DMS114 treated with DMSO at 0.1 percent for 48 hours (cell line): ENCODE data around the gene GALR3.

Experiments used
- DNase-seq: peaks from one replicate; lab custom pipeline; 2025; ENCODE audit not compliant: unreplicated experiment; lab: John Stamatoyannopoulos, UW

GALR3 gene

DNA sequence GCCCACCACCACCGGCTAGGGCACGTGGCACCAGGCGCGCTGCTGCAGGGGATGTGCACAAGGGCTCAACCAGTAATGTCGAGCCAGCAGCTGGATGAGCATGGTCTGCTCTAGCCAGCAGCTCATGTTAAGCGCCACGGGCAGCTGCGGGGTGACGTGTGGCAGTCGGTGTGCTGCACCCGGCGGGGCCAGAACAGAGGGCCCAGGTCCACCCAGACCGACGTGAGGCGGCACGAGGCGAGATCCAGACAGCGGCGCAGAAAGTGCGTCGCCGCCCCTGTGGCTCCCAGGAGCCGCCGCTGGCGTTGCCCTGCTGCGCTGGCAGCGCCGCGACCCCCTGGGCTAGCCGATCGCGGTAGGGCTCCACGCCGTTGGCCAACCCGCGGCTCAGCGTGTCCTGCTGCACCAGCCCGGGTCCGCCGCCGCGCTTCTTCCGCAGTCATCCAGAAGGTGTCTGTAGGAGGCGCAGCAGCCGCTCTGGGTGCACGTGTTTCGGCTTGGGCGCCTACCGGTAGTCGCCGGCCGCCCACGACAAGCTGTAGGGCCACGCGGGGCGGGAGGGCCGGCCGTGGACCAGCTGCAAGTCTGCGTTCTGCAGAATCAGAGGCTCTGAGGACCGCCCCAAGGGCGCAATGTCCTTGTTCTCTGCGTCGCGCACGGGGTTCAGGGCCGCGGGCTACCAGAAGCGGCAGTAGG, 4.6 kb upstream of the GALR3 start:
- DNase-seq = no peak

DNA sequence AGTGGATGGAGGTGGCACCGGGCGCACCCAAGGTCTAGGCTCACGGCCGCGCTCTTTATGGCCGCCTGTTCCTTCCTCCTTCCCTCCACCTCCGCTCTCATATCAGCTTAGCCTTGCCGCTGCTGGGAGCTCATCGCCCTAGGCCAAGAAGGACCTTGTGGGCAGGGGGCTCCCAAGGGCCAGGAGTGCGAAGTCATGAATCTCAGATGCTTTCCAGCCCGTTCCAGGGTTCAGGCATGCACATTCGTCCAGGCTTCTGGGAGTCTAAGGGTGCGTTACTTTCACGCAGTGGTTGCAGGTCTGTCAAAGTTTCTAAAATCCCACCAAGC, 4.1 kb upstream of the GALR3 start:
- no peak for DNase-seq

DNA sequence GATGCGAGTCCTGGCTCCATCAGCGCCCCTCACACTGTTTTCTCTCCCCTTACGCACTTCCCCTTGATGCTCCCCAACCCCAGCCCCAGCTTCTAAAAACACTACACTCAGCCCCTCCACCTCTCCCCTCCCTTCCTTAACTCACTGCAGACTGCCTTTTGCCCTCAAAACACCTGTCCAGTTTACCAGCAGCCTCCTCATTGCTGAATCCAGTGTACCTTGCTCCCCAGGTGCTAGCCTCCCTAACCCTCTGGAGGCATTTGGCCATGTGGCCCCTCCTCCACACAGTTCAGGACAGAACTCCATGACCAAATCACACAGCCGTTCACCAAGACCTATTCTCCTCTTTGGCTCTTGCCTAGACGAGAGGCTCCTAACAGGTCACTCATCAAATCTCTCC, 2.8 kb upstream of the GALR3 start:
- no peak for DNase-seq

DNA sequence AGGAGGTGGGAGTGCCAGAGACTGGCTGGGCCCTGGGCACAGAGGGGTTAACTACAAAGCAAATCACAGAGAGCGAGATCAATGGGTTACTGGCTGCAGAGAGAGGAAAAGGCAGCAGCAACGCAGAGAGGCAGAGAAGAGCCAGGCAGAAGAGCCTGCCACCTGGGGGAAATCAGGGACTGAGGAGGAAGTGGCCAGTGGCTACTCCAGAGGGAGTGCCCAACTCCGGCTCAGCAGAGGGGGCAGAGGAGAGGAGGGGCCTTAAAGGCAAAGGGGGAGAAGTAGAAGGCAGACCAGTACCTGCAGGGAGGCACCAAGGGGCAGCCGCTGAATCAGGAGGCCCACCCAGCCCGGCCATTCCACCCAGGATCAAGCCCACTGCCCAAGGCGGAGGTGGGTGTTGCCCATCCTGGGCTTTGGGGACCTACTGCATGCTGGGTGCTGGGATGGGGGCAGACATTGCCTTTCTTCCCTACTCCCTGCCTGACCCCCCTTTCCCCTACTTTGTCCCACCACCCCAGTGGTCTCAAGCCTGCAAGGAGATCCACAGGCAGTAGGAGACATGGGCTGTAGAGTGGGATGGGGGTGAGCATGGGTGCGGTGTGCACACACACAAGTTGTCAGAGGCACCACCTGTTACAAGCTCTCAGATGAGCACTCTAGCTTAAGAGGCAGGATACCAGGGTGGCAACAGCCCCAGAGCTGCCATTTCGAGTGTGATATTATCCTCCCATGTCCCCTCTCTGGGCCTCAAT, 926 bp upstream of the GALR3 start:
- no peak for DNase-seq

DNA sequence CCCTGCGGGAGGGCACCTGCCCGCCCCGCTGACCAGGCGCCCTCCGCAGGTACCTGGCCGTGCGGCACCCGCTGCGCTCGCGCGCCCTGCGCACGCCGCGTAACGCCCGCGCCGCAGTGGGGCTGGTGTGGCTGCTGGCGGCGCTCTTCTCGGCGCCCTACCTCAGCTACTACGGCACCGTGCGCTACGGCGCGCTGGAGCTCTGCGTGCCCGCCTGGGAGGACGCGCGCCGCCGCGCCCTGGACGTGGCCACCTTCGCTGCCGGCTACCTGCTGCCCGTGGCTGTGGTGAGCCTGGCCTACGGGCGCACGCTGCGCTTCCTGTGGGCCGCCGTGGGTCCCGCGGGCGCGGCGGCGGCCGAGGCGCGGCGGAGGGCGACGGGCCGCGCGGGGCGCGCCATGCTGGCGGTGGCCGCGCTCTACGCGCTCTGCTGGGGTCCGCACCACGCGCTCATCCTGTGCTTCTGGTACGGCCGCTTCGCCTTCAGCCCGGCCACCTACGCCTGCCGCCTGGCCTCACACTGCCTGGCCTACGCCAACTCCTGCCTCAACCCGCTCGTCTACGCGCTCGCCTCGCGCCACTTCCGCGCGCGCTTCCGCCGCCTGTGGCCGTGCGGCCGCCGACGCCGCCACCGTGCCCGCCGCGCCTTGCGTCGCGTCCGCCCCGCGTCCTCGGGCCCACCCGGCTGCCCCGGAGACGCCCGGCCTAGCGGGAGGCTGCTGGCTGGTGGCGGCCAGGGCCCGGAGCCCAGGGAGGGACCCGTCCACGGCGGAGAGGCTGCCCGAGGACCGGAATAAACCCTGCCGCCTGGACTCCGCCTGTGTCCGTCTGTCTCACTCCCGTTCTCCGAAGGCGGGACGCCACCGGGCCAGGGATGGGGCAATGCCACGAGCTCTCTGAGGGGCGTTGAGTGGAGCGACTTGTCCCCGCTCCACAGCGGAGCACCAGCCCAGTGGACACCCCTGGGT, 1.8 kb downstream of the GALR3 start:
- DNase-seq = peak; percentile 14

DNA sequence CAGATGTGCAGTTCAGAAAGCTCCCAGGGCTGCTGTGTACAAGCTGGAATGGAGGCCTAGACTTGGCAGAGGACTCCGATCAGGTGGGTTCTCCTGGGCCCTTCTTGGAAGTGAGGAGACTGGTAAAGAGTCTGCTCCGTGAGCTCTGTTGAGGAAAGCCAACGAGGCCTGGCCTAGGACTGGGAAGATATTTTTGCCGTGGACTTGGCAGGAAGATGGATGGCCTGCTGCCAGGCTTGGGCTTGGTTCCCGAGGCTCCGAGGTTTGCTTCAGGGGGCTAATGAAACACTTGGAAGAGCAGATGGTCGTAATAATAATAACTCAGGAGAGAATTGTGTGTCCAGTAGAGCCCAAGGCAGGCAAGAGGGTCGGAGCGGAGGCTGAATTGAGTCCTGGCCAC, 3.9 kb downstream of the GALR3 start:
- no peak for DNase-seq

- no peak for DNase-seq
Measured at GRCh38 chr22:37830093-37830842, 7.1 kb downstream of the GALR3 start.

- DNase-seq = no peak
Measured at GRCh38 chr22:37831472-37831871, 8.3 kb downstream of the GALR3 start.

- DNase-seq = no peak
Measured at GRCh38 chr22:37832022-37832857, 9.1 kb downstream of the GALR3 start.

- DNase-seq = no peak
Measured at GRCh38 chr22:37842015-37842793, 19.0 kb downstream of the GALR3 start.

GRCh38 chr22:37843741-37844089, 20.5 kb downstream of the GALR3 start:
- no peak for DNase-seq

GRCh38 chr22:37844904-37845329, 21.7 kb downstream of the GALR3 start:
- no peak for DNase-seq

DNA sequence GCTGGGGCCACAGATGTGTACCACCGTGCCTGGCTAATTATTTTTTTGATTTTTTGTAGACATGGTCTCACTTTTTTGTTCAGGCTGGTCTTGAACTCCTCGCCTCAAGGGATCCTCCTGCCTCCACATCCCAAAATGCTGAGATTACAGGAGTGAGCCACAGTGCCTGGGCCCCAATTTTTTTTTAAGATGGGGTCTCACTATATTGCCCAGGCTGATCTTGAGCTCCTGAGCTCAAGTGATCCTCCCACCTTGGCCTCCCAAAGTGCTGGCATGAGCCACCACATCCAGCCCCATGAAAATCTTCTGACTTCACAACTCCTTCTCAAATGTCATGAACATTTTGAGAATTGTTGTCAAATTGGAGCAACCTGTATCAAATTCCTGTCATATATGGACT, 23.3 kb downstream of the GALR3 start:
- DNase-seq = no peak

DNA sequence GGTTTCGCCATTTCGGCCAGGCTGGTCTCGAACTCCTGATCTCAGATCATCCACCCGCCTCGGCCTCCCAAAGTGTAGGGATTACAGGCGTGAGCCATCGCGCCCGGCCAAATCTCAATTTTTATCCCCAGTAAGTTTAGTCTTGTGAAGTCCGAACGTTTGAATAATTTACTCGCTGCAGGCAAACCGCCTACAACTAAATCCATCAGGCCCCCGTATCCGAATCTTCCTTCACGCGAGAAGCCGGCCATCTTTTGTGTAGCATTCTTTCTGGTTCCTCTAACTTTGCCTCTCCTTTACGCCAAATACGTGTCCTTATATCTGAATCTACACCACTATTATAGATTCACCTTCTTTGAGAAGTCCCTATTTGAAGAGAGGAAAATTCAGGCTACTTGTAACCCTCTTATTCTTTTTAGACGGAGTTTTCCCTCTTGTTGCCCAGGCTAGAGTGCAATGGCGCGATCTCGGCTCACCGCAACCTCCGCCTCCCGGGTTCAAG, 25.5 kb downstream of the GALR3 start:
- DNase-seq = peak; percentile 61

GRCh38 chr22:37849089-37849751, 26.0 kb downstream of the GALR3 start, which contains the start of gene EIF3L:
TSS of gene EIF3L (plus strand) at chr22:37849419. CDS start at chr22:37849450, 31 bp downstream.
- DNase-seq = peak; percentile 77

- no peak for DNase-seq
Measured at GRCh38 chr22:37850801-37851200, 27.6 kb downstream of the GALR3 start.

- no peak for DNase-seq
Measured at GRCh38 chr22:37852418-37852817, 29.2 kb downstream of the GALR3 start.

GRCh38 chr22:37854946-37855345, 31.8 kb downstream of the GALR3 start:
- DNase-seq = no peak
